Suppressor macrophage treated with lipopolysaccharide for 1 hour (primary cell): Measurements from ENCODE around the gene GZMM.

ENCODE experiments used
- DNase-seq, 3 donors: peaks; one replicate each; pipeline ENCODE4 v3.0.0-alpha.2; 2020 to 2022

The GZMM gene

GRCh38 chr19:535017-535835 is 8.6 kb upstream of the GZMM start:
- no peak for DNase-seq

- no peak for DNase-seq
Measured at GRCh38 chr19:536031-536880, 7.6 kb upstream of the GZMM start.

GRCh38 chr19:536881-537404 is 6.9 kb upstream of the GZMM start:
- no peak for DNase-seq

DNA sequence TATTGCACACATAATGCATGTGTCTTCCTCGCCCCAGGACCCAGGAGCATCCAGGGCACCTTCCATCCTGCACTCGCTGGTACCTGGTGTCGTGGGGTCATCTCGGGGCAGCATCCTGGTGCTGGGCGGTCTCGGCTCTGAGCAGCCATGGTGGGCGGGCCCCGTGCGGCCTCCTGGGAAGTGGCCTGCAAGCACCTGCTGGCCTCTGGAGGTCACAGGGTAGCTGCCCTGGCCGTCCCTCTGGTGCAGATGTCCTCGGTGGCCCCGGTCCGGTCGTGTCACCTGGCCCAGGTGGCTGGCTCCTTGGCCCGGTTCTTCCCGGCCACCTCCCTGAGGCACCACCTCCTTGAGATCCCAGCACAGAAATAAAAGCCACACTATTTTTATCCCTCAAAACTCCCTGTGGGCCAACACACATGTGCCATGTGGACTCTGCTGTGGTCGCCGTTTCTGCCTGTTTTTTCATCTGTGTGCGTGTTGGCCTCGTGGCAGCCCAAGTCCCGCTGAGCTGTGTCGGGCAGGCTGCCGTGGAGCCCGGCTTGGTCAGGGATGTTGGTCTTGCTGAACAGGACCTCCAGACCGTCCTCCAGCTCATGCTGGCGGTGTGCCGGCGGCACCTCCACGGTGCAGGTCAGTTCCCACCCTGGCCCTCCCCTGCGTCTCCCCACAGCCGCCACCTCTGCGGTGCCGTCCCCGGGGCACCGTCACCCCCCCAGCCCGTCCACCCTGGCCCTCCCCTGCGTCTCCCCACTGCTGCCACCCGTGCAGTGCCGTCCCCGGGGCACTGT is 5.0 kb upstream of the GZMM start:
- no peak for DNase-seq

DNA sequence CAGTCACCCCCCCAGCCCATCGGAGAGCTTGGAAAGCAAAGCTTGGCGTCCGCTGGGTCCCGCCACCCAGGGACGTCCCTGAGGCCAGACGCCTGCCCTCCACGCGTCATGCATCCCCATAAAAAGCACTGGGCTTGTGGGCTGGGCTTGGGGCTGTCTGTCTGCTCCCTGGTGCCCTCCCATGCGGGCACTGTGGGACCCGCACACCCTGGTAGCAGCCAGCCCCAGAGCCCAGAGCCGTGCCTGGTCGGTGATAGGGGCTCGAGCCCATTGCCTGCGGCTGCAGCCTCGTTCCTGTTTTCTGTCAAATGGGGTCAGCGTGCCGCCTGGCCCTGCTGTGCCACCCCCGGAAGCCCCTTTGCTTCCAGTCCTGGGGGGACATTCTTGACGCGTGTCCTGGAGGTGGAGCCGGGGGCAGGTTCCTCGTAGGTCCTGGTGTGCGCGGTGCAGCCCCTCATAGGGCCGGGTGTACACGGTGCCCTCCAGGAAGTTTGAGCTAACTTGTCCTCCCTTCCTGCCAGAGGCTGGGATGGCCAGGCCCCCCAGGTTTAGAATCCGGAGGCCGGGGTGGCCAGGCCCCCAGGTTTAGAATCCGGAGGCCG is 4.3 kb upstream of the GZMM start:
- no peak for DNase-seq

GRCh38 chr19:540867-541637 is 2.8 kb upstream of the GZMM start:
- no peak for DNase-seq

DNA sequence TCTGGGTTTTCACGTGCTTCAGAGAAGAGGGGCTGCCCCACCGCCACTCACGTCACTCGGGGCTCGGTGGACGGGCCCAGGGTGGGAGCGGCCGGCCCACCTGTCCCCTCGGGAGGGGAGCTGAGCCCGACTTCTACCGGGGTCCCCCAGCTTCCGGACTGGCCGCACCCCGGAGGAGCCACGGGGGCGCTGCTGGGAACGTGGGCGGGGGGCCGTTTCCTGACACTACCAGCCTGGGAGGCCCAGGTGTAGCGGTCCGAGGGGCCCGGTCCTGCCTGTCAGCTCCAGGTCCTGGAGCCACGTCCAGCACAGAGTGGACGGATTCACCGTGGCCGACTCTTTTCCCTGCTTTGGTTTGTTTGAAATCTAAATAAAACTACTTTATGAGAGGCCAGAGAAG is 2.2 kb upstream of the GZMM start:
- DNase-seq, result no peak

DNA sequence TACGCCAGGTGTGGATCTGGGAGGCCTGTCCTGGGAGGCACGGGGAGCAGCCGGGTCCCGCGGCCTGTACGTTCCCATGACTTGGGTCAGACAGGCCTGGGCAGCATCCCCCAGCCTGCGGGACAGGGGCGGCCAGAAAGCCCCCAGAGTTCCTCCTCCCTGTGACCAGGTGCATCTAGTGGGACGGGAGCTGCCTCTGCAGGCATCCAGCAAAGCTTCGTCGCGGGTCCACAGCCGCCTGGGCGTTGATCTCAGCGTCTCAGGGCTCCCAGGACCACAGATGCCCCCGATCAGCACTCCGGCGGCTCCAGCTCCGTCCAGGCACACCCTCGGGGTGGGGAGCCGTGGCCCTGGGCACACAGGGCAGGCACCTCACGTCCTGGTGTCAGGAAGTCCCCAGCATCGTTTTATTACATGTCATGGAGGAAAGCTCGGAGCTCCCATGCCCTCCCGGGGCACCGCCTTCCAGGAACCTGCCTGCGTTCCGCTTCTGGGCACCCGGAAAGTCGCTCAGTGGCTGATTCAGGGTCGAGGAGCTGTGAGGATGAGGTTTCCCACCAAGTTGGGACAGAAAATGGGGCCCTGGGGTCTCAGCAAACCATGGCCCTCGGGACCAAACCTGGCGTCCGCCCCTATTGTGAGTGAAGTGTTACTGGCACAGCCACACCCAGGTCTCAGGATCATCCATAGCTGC is 1.5 kb upstream of the GZMM start:
- DNase-seq, result no peak

GRCh38 chr19:547117-547516 is 3.3 kb downstream of the GZMM start:
- no peak for DNase-seq

DNA sequence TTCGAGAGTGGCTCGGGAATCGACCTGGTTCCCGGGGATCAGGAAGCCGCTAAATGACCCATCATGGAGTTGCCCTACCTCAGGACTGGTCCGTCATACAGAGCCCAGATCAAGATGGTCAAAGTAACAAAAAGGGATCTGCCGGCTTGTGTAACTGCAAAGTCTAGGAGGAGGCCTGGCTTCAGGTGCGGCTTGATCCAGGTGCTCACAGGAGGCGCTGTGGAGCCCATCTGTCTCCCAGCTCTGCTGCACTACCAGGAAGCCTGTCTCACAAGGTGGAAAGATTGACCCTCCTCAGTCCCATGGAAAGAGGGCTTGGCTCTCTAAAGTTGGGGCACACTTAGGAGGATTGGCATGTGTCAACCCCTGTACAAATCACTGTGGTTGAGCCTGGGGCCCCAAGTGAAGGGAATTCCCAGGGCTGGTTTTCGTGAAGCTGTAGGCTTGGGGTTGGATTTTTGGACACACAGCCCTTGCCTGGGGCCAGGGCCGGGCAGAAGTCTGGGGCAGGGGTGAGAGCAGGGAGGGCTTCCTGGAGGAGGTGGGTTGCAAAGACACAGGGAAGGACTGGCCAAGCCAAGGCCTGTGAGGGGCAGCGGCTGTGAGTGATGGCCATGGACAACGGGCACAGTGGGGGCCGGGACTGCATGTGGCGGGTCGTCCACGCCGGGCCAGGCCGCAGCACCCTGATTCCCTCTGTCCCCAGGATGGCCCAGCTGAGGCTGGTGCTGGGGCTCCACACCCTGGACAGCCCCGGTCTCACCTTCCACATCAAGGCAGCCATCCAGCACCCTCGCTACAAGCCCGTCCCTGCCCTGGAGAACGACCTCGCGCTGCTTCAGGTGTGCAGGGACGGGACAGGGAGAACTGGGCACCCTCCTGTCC is 4.2 kb downstream of the GZMM start:
- DNase-seq, result no peak

- DNase-seq, result no peak
Measured at GRCh38 chr19:548886-549830, 5.3 kb downstream of the GZMM start.

GRCh38 chr19:554817-555216 is 11.0 kb downstream of the GZMM start:
- no peak for DNase-seq

- no peak for DNase-seq
Measured at GRCh38 chr19:555474-555808, 11.6 kb downstream of the GZMM start.

DNA sequence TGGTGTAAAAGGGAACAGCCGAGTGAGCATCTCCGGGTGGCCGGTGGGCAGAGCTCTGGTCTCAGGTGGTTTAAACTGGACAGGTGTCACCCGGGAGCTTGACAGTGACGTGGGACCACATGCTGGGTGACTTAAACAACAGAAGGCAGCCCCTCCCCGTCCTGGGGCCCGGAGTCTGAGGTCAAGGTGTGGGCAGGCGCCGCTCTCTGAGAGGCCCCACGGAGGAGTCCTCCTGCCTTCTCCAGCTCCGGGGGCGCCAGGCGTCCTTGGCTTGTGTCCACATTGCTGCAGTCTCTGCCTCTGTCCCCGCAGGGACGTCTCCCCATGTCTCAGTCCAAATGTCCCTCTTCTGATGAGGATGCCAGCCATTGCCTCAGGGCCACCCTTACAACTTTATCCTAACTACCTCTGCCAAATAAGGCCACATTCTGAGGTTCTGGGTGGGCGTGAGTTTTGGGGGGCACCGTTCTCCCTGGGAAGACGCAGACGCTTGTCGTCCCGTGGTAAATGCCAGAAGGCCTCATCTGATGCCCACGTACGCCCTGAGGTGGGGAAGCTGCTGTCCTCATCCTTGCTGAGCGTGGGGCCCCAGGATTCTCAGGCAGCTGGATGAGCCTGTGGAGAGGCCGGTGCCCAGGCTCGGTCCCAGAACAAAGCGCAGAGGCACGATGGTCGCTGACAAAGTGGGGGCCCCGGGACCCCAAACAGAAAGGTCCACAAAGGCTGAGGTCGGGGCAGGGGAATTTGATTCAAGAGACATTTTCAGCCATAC is 12.9 kb downstream of the GZMM start:
- no peak for DNase-seq

DNA sequence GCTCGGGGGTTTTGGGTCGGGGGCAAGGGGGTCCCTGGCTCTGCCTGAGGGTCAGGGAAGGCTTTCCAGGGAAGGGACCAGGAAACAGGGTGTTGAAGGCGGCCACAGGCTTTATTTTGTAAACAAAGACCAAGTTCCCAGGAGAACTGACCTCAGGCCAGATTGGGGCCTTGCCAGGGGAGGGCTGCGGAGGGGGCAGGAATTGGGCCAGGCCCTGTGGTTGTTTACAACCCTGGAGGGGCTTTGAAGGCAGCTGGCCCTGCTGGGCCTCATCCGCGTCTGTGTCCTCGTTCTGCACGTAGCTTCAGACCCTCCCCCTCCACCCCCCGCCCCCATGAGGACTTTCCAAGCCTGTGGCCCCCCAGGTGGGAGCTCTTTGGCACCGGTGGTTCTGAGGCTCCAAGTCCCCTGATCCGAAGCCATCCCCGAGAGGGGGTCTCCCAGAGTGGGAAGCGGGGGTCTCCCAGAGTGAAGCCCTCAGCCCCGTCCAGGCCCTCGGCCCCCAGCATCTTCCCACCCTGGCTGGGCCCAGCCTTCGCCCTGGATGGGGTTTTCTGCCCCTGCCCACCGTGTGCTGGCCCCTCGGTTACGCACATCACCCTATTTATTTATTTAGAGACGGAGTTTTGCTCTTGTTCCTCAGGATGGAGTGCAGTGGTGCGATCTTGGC is 15.1 kb downstream of the GZMM start:
- no peak for DNase-seq

GRCh38 chr19:560121-560520 is 16.3 kb downstream of the GZMM start:
- peak in 2 of 3 donors; percentile 32 to 39 for DNase-seq

- peak; percentile 61 to 85 (median 70) for DNase-seq
Measured at GRCh38 chr19:566403-566802, 22.6 kb downstream of the GZMM start.

- no peak for DNase-seq
Measured at GRCh38 chr19:566844-567243, 23.0 kb downstream of the GZMM start.
